Measurements from ENCODE around the gene TCF7L1. TPM values are rescaled to one million over a fixed set of nuclear protein-coding genes. Genes with fewer than 3 reads are reported as not detected.

The TCF7L1 gene
- total and polyA plus RNA-seq, 9 of the 15 experiments (the other 6 are each of a cell fraction or from before 2014, with no cell fraction given), result 0.03 to 0.11 (median 0.07) TPM; not detected in 5

DNA sequence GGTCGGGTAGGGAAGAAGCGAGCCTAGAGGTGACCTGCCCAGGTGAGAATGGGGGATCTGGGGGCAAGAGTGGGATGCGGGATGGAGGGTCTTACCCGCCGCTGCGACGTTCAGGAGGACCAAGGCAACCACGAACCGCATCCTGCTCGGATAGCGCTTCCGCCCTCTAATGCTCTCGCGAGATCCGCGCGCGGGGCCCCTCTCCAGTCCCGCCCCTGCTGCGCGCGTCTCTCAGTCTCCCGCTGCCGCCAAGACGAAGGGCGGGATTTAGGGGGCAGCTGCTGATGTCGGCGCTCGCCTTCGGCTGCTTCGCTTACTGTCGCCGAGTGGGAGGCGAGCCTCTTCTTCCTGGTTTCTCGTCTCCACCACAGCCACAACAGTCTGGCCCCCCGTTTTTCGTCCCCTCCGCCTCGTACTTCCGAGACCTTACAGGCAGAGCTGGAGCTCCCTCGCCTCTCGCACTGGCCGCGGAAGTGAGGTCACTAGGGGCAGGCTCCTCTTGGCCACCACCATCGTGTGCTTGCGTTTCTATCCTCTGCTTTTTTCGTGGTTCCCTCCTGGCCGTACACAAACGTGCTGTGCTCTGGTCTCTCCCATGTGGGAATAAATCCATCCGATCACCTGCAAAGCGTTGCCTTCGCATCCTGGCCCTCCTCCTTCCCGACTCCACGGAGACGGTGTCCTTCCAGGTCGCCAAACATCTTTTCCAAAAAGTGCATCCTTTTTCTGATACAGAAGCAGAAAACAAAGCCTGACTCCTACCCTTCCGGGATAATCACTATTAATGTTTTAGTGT, 194.8 kb downstream of the TCF7L1 start, which contains the start of gene TGOLN2 (continued):
- TF ChIP-seq, protein P1, sequence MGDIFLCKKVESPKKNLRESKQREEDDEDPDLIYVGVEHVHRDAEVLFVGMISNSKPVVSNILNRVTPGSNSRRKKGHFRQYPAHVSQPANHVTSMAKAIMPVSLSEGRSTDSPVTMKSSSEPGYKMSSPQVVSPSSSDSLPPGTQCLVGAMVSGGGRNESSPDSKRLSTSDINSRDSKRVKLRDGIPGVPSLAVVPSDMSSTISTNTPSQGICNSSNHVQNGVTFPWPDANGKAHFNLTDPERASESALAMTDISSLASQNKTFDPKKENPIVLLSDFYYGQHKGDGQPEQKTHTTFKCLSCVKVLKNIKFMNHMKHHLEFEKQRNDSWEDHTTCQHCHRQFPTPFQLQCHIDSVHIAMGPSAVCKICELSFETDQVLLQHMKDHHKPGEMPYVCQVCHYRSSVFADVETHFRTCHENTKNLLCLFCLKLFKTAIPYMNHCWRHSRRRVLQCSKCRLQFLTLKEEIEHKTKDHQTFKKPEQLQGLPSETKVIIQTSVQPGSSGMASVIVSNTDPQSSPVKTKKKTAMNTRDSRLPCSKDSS (IDR thresholded peaks at IDR 0.05; ENCODE audit: low read depth, partially characterized antibody), result no peak
- peak; percentile 2; the same call in 1 of the 2 replicates for TF ChIP-seq MAFF (IDR thresholded peaks at IDR 0.05; ENCODE audit: low read length)
- peak; percentile 88 for TF ChIP-seq E2F3 (CRISPR knock-in tag; IDR thresholded peaks at IDR 0.05)
- no peak for TF ChIP-seq SIRT6 (IDR thresholded peaks at IDR 0.05; ENCODE audit: low read depth, low read length)
- TF ChIP-seq DNMT1 (IDR thresholded peaks at IDR 0.05), result no peak
- peak; percentile 74 for TF ChIP-seq MYC (IDR thresholded peaks at IDR 0.05; ENCODE audit: low read depth, low read length)
- 0 out of 2 replicates have a peak, but pooled peaks have one; percentile 63 for TF ChIP-seq MYC (CRISPR knock-in tag; IDR thresholded peaks at IDR 0.05; ENCODE audit: borderline replicate concordance, low read depth)
- TF ChIP-seq TAF15 (IDR thresholded peaks at IDR 0.05; ENCODE audit: low read depth, low read length), result no peak
- TF ChIP-seq, protein P2, sequence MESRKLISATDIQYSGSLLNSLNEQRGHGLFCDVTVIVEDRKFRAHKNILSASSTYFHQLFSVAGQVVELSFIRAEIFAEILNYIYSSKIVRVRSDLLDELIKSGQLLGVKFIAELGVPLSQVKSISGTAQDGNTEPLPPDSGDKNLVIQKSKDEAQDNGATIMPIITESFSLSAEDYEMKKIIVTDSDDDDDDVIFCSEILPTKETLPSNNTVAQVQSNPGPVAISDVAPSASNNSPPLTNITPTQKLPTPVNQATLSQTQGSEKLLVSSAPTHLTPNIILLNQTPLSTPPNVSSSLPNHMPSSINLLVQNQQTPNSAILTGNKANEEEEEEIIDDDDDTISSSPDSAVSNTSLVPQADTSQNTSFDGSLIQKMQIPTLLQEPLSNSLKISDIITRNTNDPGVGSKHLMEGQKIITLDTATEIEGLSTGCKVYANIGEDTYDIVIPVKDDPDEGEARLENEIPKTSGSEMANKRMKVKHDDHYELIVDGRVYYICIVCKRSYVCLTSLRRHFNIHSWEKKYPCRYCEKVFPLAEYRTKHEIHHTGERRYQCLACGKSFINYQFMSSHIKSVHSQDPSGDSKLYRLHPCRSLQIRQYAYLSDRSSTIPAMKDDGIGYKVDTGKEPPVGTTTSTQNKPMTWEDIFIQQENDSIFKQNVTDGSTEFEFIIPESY (CRISPR knock-in tag; IDR thresholded peaks at IDR 0.05), result no peak
- no peak for TF ChIP-seq PHTF2 (CRISPR knock-in tag; IDR thresholded peaks at IDR 0.05)
- TF ChIP-seq, protein P3, sequence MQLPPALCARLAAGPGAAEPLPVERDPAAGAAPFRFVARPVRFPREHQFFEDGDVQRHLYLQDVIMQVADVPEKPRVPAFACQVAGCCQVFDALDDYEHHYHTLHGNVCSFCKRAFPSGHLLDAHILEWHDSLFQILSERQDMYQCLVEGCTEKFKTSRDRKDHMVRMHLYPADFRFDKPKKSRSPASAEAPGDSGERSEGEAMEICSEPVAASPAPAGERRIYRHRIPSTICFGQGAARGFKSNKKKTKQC (CRISPR knock-in tag; IDR thresholded peaks at IDR 0.05), result peak; percentile 89
- TF ChIP-seq CBFB (CRISPR knock-in tag; IDR thresholded peaks at IDR 0.05), result peak; percentile 57; the same call in 1 of the 2 replicates
- TF ChIP-seq ZNF134 (CRISPR knock-in tag; conservative IDR thresholded peaks at IDR 0.05), result no peak
- TF ChIP-seq, protein P4, sequence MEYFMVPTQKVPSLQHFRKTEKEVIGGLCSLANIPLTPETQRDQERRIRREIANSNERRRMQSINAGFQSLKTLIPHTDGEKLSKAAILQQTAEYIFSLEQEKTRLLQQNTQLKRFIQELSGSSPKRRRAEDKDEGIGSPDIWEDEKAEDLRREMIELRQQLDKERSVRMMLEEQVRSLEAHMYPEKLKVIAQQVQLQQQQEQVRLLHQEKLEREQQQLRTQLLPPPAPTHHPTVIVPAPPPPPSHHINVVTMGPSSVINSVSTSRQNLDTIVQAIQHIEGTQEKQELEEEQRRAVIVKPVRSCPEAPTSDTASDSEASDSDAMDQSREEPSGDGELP (CRISPR knock-in tag; IDR thresholded peaks at IDR 0.05; ENCODE audit: borderline replicate concordance), result peak; percentile 87
- no peak for TF ChIP-seq SRSF9 (IDR thresholded peaks at IDR 0.05; ENCODE audit: borderline replicate concordance, low read depth, low read length)
- no peak for TF ChIP-seq CEBPB (tag; IDR thresholded peaks at IDR 0.05)
- no peak for TF ChIP-seq ZNF217 (CRISPR knock-in tag; IDR thresholded peaks at IDR 0.05)
- TF ChIP-seq CREM (IDR thresholded peaks at IDR 0.05; ENCODE audit: low read depth), result peak; percentile 89
- no peak for TF ChIP-seq KAT8 (IDR thresholded peaks at IDR 0.05; ENCODE audit: low read depth)
- TF ChIP-seq HMGN3 (IDR thresholded peaks at IDR 0.05; ENCODE audit: borderline replicate concordance, extremely low read depth, insufficient read length, low read depth, low read length), result peak; percentile 81
- TF ChIP-seq ZFPM2 (CRISPR knock-in tag; IDR thresholded peaks at IDR 0.05), result no peak
- TF ChIP-seq, protein P5, sequence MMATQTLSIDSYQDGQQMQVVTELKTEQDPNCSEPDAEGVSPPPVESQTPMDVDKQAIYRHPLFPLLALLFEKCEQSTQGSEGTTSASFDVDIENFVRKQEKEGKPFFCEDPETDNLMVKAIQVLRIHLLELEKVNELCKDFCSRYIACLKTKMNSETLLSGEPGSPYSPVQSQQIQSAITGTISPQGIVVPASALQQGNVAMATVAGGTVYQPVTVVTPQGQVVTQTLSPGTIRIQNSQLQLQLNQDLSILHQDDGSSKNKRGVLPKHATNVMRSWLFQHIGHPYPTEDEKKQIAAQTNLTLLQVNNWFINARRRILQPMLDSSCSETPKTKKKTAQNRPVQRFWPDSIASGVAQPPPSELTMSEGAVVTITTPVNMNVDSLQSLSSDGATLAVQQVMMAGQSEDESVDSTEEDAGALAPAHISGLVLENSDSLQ (IDR thresholded peaks at IDR 0.05), result peak; percentile 38; the same call in 1 of the 2 replicates
- peak; percentile 93 for TF ChIP-seq L3MBTL2 (IDR thresholded peaks at IDR 0.05)

All from K562 (cell line).